GM18519 (cell line): Measurements from ENCODE around the gene PRTFDC1.
"Not testable (repeated sequence)": the region's sequence is repeated elsewhere in the genome, so short reads cannot be mapped to it uniquely, and the experiment has no call there.

ENCODE experiments used
- ATAC-seq: cut with Tn5 transposase; IDR thresholded peaks from one replicate; pipeline ENCODE4 v1.9.1; 2021; ENCODE audit warnings: mild to moderate bottlenecking, moderate library complexity; ENCODE audit not compliant: unreplicated experiment, low FRiP score

Gene PRTFDC1, protein sequence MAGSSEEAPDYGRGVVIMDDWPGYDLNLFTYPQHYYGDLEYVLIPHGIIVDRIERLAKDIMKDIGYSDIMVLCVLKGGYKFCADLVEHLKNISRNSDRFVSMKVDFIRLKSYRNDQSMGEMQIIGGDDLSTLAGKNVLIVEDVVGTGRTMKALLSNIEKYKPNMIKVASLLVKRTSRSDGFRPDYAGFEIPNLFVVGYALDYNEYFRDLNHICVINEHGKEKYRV

DNA sequence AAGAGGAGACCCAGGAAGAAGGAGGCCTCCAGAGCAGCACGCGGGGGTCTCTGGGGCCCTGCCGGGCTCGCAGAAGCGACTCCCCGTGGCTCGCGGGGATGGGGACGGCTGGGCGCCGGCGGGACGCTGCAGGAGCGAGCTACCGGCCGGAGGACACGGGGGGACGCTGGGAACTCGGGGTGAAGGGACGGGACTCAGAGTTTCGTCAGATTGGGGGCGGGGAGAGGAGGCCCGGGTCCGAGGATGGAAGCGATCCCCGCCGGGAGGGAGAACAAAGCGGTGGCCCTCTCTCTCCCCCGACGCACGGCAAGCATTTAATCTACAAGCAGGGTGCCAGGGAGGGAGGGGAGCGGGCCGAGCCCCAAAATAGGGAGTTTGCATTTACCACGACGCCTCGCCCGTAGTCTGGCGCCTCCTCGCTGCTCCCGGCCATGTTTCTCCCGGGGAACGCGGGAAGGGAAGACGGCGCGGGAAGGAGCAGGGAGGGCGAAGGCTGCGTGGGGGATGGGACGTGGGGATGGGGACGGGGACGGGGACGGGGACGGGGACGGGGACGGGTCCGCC, at the start of gene PRTFDC1:
Gene PRTFDC1, minus strand, starts transcription at position 464 of the 564 bp plus-strand sequence. Its CDS starts 31 bp downstream, at position 433.
- no peak for ATAC-seq

DNA sequence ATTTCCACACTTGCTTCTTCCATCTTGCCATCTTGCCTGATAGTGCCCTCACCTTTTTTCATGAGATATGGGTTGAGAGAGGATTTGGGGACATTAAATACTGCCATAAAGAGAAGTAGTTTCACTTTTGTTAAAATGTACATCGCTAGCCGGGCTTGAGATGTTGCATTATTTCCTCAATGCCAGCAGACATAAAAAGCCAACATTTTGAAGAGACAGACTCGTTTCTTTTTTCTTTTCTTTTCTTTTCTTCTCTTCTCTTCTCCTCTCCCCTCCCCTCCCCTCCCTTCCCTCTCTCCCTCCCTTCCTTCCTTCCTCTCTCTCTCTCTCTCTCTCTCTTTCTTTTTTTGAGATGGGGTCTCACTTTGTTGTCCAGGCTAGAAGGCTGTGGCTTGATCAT, 45.6 kb upstream of the PRTFDC1 start:
- ATAC-seq: no peak

GRCh38 chr10:24995072-24995471, 42.7 kb upstream of the PRTFDC1 start:
- no peak for ATAC-seq

GRCh38 chr10:24993237-24993958, 41.0 kb upstream of the PRTFDC1 start:
- ATAC-seq: no peak

DNA sequence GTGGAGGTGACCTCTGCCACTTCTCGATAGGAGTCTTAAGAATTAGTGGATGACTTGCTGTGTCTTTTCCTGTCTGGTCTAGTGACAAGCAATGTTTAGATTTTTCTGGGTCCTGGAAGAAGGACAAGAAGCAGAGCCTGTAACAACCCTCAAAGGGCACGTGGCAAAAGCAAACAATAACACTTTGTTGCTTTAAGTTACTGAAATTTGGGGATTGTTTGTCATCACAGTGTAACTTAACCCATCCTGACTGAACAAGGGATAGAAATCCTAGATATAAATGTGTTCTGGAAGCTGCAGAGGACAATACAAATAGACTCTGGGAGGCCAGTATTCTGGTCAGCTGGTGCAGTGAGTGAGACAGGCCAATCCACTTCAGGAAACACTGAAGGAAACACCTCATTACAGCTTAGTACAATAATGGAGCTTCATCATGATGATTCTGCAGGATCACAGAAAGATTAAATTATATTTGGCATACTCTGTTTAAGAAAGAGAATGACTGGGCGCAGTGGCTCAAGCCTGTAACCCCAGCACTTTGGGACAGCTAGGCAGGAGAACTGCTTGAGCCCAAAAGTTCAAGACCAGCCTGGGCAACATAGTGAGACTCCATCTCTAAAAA, 40.2 kb upstream of the PRTFDC1 start:
- no peak for ATAC-seq

- no peak for ATAC-seq
Observed at GRCh38 chr10:24991298-24991697, 38.9 kb upstream of the PRTFDC1 start.

GRCh38 chr10:24989867-24990266, 37.5 kb upstream of the PRTFDC1 start:
- ATAC-seq: no peak

- ATAC-seq: no peak
Observed at GRCh38 chr10:24988831-24989640, 36.6 kb upstream of the PRTFDC1 start.

DNA sequence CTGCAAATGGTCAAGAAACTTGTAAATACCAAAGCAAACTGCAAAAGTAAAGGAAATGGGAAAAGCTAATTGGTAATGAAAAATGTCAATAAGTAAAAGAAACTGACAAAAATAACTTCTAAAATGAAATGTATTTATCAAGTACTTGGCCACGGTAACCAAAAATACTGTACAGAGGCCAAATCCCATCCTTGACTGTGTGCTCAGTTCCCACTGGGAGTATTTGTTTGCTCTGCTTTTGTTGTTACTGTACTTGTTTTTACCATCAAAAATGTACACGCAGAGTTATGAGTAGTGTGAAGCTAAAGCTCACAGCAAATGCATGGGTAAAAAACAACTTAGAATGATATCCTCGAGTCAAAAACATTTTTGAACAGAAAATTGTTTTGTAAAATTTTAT, 32.5 kb upstream of the PRTFDC1 start:
- no peak for ATAC-seq

- no peak for ATAC-seq
Observed at GRCh38 chr10:24983946-24984345, 31.5 kb upstream of the PRTFDC1 start.

DNA sequence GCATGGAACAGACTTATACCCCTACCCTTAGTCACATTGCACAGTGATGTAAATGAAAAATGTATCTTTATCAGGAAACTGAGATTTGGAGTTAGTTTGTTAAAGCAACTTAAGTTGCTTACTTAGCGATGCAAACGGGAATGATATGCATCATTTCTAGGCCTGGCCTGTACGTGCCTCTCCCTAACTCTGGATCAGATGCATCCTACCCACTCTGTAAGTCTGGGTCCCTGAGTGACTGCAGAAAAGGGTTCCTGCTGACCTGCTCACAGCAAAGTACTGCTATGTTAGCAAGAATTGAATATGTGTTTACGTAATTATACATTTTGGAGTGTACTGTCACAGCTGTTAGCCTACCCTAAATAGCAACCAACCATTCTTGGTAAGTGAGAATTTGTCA, 30.7 kb upstream of the PRTFDC1 start:
- no peak for ATAC-seq

- no peak for ATAC-seq
Observed at GRCh38 chr10:24982319-24983112, 30.1 kb upstream of the PRTFDC1 start.

DNA sequence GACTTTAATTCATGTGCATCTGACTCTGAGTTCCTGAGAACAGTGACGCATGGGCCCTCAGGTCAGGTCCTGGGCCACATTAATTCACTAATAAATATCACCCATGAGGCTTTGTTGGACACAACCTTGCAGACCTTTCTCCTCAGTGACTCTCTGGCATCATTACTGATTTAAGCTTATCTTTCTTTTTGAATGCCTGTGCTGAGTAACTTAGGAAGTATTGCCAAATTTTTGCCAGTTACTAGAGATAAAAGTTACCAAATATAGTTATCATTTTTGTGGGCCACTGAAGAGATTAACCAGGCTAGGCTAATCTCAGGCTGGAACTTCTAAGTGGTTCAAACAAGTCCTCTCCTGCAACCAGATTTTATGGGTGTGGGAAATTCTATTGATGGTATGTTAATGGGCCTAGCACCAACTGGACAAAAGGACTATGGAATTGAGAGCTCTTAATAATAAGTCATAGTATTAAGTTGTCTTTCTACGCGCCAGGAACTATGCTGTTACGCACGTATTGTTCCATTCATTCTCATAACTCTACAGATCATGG, 28.8 kb upstream of the PRTFDC1 start:
- ATAC-seq: no peak

DNA sequence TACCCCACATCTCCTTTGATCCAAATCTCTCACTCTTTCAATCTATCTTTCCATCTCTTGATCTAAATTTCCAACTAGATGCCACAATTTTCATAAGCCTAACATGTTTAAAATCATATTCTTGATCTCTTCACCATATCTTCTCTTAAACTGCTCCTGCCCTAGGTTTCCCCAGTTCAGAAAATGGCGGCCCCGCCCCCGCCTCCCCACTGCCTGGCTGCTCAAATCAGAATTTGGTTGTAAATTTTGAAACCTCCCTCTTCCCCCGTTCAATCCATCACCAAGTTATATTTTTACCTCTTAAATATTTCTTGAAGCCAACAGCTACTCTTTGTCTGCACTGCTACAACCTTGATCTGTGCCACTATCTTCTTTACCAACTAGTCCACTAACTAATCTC, 27.3 kb upstream of the PRTFDC1 start:
- no peak for ATAC-seq

DNA sequence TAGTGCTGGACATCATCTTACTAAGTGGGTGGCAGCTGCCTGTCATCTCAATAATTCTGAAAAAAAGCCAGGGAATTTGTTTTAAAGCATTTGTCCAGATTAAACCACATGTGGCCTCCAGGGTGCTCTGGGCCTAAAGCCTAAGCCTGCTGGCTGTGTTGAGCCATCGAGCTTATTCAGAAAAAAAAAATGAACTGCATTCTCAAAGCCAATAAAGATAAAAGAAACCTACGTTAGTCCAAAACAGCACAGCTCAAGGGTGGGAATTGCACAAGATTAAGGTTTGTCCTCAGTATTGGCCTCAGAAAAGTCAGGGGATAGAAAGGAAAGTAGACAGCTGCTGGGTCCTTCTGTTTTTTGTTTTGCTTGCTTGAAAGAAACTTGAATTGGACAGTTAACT, 22.6 kb upstream of the PRTFDC1 start:
- no peak for ATAC-seq

DNA sequence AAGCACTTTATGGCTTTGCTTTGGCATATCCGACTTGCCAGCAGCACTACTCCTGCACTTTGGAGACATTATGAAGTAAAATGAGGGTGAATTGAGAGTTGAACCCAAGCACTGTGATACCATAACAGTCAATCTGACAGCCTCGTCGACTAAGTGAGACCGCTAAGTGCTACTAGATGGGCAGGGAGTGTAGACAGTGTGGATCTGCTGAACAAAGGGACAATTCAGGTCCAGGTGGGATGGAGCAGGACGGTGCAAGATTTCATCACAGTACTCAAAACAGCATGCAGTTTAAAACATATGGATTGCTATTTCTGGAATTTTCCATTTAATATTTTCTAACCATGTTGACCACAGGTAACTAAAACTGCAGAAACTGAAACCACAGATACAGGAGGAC, 20.8 kb upstream of the PRTFDC1 start:
- ATAC-seq: no peak

- ATAC-seq: no peak
Observed at GRCh38 chr10:24971374-24971773, 19.0 kb upstream of the PRTFDC1 start.

GRCh38 chr10:24969841-24970281, 17.5 kb upstream of the PRTFDC1 start:
- ATAC-seq: no peak

- not testable (repeated sequence) for ATAC-seq
Observed at GRCh38 chr10:24968951-24969350, 16.5 kb upstream of the PRTFDC1 start.
